Kidney (tissue), 14 donors: Measurements from ENCODE around the gene GABBR2. TPM values are rescaled to one million over a fixed set of nuclear protein-coding genes. Genes with fewer than 3 reads are reported as not detected.

Experiments used
- DNase-seq, 5 donors: peaks; one replicate each; pipeline ENCODE4 v3.0.0-alpha.2; 2013 to 2020
- FAIRE-seq: peaks from 2 replicates; lab custom pipeline; 2012; peaks lifted over from hg19 to GRCh38; lab: Jason Lieb, UNC
- H3K27ac ChIP-seq, 2 donors: one replicate each; pipeline ENCODE4 v1.7.0; 2013; ENCODE audit warnings: low read depth in 2 of 2, low read length in 2 of 2, inconsistent platforms in 1 of 2
- H3K27me3 ChIP-seq: one replicate; pipeline ENCODE4 v1.7.1; 2013; ENCODE audit warnings: low read length, inconsistent platforms; ENCODE audit not compliant: control insufficient read depth, insufficient read depth
- H3K36me3 ChIP-seq, 3 donors: one replicate each; pipeline versions ENCODE4 v1.7.0 to v1.7.1; 2013; ENCODE audit warnings: low read length in 3 of 3, control low read depth in 1 of 3, inconsistent platforms in 1 of 3; ENCODE audit not compliant: insufficient read depth in 3 of 3, control insufficient read depth in 2 of 3
- H3K4me1 ChIP-seq, 3 donors: one replicate each; pipeline versions ENCODE4 v1.7.0 to v1.7.1; 2013; ENCODE audit warnings: low read length in 3 of 3, inconsistent platforms in 1 of 3, low read depth in 1 of 3; ENCODE audit not compliant: control insufficient read depth in 2 of 3, insufficient read depth in 2 of 3
- H3K4me3 ChIP-seq, 3 donors: one replicate each; pipeline versions ENCODE4 v1.7.0 to v1.8.1; 2013; ENCODE audit warnings: low read length in 3 of 3, control low read depth in 1 of 3, inconsistent platforms in 1 of 3
- H3K9ac ChIP-seq, 3 donors: one replicate each; pipeline versions ENCODE4 v1.7.0 to v1.7.1; 2013; ENCODE audit warnings: low read length in 3 of 3, control low read depth in 1 of 3, inconsistent platforms in 1 of 3
- H3K9me3 ChIP-seq, 3 donors: one replicate each; pipeline versions ENCODE4 v1.7.0 to v1.7.1; 2013; ENCODE audit warnings: low read length in 3 of 3, control low read depth in 1 of 3, inconsistent platforms in 1 of 3; ENCODE audit not compliant: control insufficient read depth in 2 of 3, insufficient read depth in 1 of 3
- intact Hi-C: fragments of 100-400 bp; cut with DNase I; formaldehyde crosslinking; loops from one replicate; pipeline ENCODE4 v1.11.1; 2022
- polyA plus RNA-seq: library from polyadenylated mRNA; stranded (reverse); fragments of 350-450 nt; fragmentation: Illumina TruSeq; extraction: RNeasy Lipid Tissue Mini Kit (QIAGEN cat#74804); gene quantifications from one replicate; pipeline ENCODE4 v1.2.3, GENCODE V29; 2014; ENCODE audit warnings: low read depth, low replicate concordance; ENCODE audit not compliant: insufficient read depth
- total RNA-seq: library from RNA; stranded (reverse); fragmentation: NEBNext Ultra II Directional; extraction: Animal tissue kit (Norgen Biotek cat#: 25700); gene quantifications from one replicate; pipeline ENCODE4 v1.2.1, GENCODE V29; 2021
- TF ChIP-seq, protein P1 (sequence below): IDR thresholded peaks from 3 replicates; pipeline ENCODE4 v1.5.1; 2012; ENCODE audit warnings: mild to moderate bottlenecking, moderate library complexity, borderline replicate concordance; ENCODE audit not compliant: insufficient read depth; ENCODE audit errors: extremely low read depth
- donor health status: control.
- donor health status: control.
- donor health status: control.
- donor health status: control.
- donor health status: control.
- donor health status: DM: yes; HTN: yes; CAD: no.
- donor health status: Normal renal cell carcinoma (clear cell type).

GABBR2 gene
- total and polyA plus RNA-seq, 2 donors from 2014 or later, result 0.06 TPM; not detected in 1

DNA sequence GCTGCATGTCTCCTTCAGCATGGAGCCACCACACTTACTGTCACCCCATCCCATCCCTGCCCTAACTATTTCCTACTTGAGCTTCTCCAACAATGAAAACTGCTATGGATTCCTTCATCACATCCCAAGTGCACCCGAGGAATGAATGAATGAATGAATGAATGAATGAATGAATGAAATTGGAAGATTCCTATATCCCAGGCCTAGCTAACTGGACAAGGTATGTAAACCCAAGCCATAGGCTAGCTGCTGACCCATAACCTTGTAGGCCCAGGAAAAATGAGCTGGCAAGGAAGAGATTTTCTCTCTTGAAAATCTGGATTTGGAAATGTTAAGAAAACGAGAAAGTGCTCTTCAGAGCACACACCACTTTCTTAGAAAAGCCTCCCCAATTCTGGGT is 97.4 kb downstream of the GABBR2 start:
- Histone ChIP-seq H3K9me3 (no peaks in the 10 kb centered on the region), H3K4me3 (no peak overlapping the region), H3K27ac (no peak overlapping the region), H3K9ac (no peak overlapping the region), H3K27me3 (no peaks in the 10 kb centered on the region), H3K36me3 (no peaks in the 10 kb centered on the region), H3K4me1 (no peaks in the 10 kb centered on the region)
- intact Hi-C loops, result no loop called here
- DNase-seq (no peak), FAIRE-seq (no peak)
- TF ChIP-seq, protein P1, sequence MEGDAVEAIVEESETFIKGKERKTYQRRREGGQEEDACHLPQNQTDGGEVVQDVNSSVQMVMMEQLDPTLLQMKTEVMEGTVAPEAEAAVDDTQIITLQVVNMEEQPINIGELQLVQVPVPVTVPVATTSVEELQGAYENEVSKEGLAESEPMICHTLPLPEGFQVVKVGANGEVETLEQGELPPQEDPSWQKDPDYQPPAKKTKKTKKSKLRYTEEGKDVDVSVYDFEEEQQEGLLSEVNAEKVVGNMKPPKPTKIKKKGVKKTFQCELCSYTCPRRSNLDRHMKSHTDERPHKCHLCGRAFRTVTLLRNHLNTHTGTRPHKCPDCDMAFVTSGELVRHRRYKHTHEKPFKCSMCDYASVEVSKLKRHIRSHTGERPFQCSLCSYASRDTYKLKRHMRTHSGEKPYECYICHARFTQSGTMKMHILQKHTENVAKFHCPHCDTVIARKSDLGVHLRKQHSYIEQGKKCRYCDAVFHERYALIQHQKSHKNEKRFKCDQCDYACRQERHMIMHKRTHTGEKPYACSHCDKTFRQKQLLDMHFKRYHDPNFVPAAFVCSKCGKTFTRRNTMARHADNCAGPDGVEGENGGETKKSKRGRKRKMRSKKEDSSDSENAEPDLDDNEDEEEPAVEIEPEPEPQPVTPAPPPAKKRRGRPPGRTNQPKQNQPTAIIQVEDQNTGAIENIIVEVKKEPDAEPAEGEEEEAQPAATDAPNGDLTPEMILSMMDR, result no peak

DNA sequence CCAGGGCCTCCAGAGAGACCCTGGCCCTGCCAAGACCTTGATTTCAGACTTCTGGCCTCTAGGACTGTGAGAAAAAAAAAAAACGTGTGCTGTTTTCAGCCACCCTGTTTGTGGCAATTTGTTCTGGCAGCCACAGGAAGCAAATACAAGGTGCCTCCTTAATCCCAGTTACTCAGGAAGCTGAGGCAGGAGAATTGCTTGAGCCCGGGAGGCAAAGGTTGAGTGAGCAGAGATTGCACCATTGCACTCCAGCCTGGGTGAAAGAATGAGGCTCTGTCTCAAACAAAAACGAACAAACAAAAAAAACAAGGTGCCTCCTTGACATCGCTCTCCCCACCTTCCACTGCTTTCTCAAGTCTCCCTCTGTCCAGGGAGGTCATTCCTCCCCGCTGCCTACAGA is 98.0 kb downstream of the GABBR2 start:
- Histone ChIP-seq H3K27ac (no peak overlapping the region), H3K27me3 (no peaks in the 10 kb centered on the region), H3K9me3 (no peaks in the 10 kb centered on the region), H3K4me3 (no peak overlapping the region), H3K9ac (no peak overlapping the region), H3K4me1 (no peaks in the 10 kb centered on the region), H3K36me3 (no peaks in the 10 kb centered on the region)
- DNase-seq, result peak in 1 of 5 donors; percentile 15
- FAIRE-seq, result no peak
- intact Hi-C loops, result no loop called here
- TF ChIP-seq, protein P1, result no peak

DNA sequence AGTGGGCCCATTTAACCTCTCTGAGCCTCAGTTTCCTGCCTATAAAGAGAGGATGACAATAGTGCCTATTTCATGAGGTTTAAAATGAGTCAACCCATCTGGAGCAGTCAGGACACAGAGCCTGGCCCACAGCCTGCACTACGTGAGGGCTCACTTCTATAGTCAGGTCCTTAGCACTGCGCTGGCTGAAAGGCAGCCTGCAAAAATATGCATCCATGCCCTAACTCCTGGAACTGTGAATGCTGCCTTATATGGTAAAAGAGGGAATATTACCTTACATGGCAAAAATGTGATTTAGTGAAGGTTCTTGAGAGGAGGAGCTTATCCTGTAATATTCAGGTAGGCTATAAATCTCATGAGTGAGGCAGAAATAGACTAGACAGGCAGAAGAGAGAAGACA is 98.5 kb downstream of the GABBR2 start:
- Histone ChIP-seq H3K4me3 (no peak overlapping the region), H3K9ac (no peak overlapping the region), H3K36me3 (no peaks in the 10 kb centered on the region), H3K4me1 (no peaks in the 10 kb centered on the region), H3K27me3 (no peaks in the 10 kb centered on the region), H3K9me3 (no peaks in the 10 kb centered on the region), H3K27ac (no peak overlapping the region)
- FAIRE-seq, result no peak
- TF ChIP-seq, protein P1, result no peak
- intact Hi-C loops, result no loop called here
- DNase-seq, result peak in 2 of 5 donors; percentile 15 to 23

DNA sequence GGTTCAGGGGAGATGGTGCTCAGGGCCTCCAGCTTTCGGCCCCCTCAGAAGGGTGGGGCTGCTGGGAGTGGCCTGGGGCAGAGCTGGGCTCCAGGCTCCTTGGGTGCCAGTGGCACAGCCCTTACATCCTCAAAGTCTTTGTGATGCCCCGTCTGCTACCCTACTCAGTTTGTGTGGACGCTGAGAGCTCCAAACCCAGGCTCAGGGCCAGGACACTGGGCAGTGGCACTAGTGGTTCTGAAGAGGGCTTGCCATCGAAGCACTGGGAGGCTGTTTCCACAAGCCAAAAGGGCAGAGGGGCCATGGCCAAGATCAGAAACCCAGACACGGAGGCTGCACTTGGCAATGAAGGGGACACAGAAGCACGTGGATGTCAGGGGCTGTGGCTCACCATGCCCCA is 99.1 kb downstream of the GABBR2 start:
- DNase-seq (peak in 1 of 5 donors; percentile 25), FAIRE-seq (no peak)
- no peaks in the 10 kb centered on the region for H3K4me1 ChIP-seq
- no peak overlapping the region for H3K4me3 ChIP-seq
- H3K36me3 ChIP-seq, result no peaks in the 10 kb centered on the region
- no peak overlapping the region for H3K27ac ChIP-seq
- intact Hi-C loops, result no loop called here
- no peaks in the 10 kb centered on the region for H3K27me3 ChIP-seq
- no peaks in the 10 kb centered on the region for H3K9me3 ChIP-seq
- no peak overlapping the region for H3K9ac ChIP-seq
- TF ChIP-seq, protein P1, result no peak
